Smooth muscle cell of the brain vasculature (primary cell): Measurements from ENCODE around the gene CLIC5.

Experiments
- DNase-seq: peaks from one replicate; pipeline ENCODE4 v3.0.0-alpha.2; 2012; ENCODE audit warnings: low read depth, low spot score

Gene CLIC5

GRCh38 chr6:45965007-45965406, 50.7 kb downstream of the CLIC5 start:
- DNase-seq, result no peak

- DNase-seq, result no peak
Observed at GRCh38 chr6:45964300-45964699, 51.4 kb downstream of the CLIC5 start.

GRCh38 chr6:45963896-45964295, 51.8 kb downstream of the CLIC5 start:
- no peak for DNase-seq

GRCh38 chr6:45961125-45961524, 54.5 kb downstream of the CLIC5 start:
- DNase-seq, result no peak

GRCh38 chr6:45959534-45960145, 56.0 kb downstream of the CLIC5 start:
- no peak for DNase-seq

GRCh38 chr6:45956663-45957062, 59.0 kb downstream of the CLIC5 start:
- no peak for DNase-seq

GRCh38 chr6:45956176-45956575, 59.5 kb downstream of the CLIC5 start:
- no peak for DNase-seq

- DNase-seq, result no peak
Observed at GRCh38 chr6:45955597-45955996, 60.1 kb downstream of the CLIC5 start.

- DNase-seq, result no peak
Observed at GRCh38 chr6:45952546-45952945, 63.1 kb downstream of the CLIC5 start.

GRCh38 chr6:45952168-45952529, 63.5 kb downstream of the CLIC5 start:
- no peak for DNase-seq

- no peak for DNase-seq
Observed at GRCh38 chr6:45951321-45952167, 64.1 kb downstream of the CLIC5 start.

GRCh38 chr6:45949256-45949655, 66.4 kb downstream of the CLIC5 start:
- no peak for DNase-seq

- no peak for DNase-seq
Observed at GRCh38 chr6:45947807-45948206, 67.9 kb downstream of the CLIC5 start.

- no peak for DNase-seq
Observed at GRCh38 chr6:45946887-45947286, 68.8 kb downstream of the CLIC5 start.

- DNase-seq, result peak; percentile 55
Observed at GRCh38 chr6:45946352-45946751, 69.3 kb downstream of the CLIC5 start.

- no peak for DNase-seq
Observed at GRCh38 chr6:45942953-45943352, 72.7 kb downstream of the CLIC5 start.

GRCh38 chr6:45933855-45934254, 81.8 kb downstream of the CLIC5 start:
- DNase-seq, result peak; percentile 75

GRCh38 chr6:45931232-45931631, 84.4 kb downstream of the CLIC5 start:
- no peak for DNase-seq

- DNase-seq, result peak; percentile 63
Observed at GRCh38 chr6:45930420-45931040, 85.1 kb downstream of the CLIC5 start.

- DNase-seq, result no peak
Observed at GRCh38 chr6:45929421-45930361, 86.0 kb downstream of the CLIC5 start.

GRCh38 chr6:45928721-45929305, 86.8 kb downstream of the CLIC5 start:
- DNase-seq, result no peak
